Smooth muscle cell (in vitro differentiated cells): Measurements from ENCODE around the gene F2. TPM values are rescaled to one million over a fixed set of nuclear protein-coding genes. Genes with fewer than 3 reads are reported as not detected.
"Not testable (repeated sequence)": the region's sequence is repeated elsewhere in the genome, so short reads cannot be mapped to it uniquely, and the experiment has no call there.

Experiments
- DNase-seq: peaks from one replicate; lab custom pipeline; 2025; ENCODE audit not compliant: unreplicated experiment; lab: John Stamatoyannopoulos, UW
- H2AFZ ChIP-seq: fragments of 200-600 bp; sonication (generic); 2 replicates; pipeline ENCODE4 v1.6.0; 2016; ENCODE audit warnings: antibody characterized with exemption, low read depth, mild to moderate bottlenecking
- H3F3A ChIP-seq: fragments of 200-600 bp; sonication (generic); 2 replicates; pipeline ENCODE4 v1.6.0; 2017; ENCODE audit warnings: antibody characterized with exemption, low read depth
- H3K27ac ChIP-seq: fragments of 200-600 bp; sonication (generic); 2 replicates; pipeline ENCODE4 v1.5.1; 2016; ENCODE audit warnings: low read depth, mild to moderate bottlenecking
- H3K27me3 ChIP-seq: fragments of 200-600 bp; sonication (generic); 2 replicates; pipeline ENCODE4 v1.6.1; 2016; ENCODE audit warnings: low read depth, mild to moderate bottlenecking
- H3K36me3 ChIP-seq: fragments of 200-600 bp; sonication (generic); 2 replicates; pipeline ENCODE4 v1.5.1; 2016; ENCODE audit warnings: low read depth
- H3K4me1 ChIP-seq: fragments of 200-600 bp; sonication (generic); 2 replicates; pipeline ENCODE4 v1.5.1; 2016; ENCODE audit warnings: low read depth
- H3K4me2 ChIP-seq: fragments of 200-600 bp; sonication (generic); 2 replicates; pipeline ENCODE4 v1.6.0; 2016; ENCODE audit warnings: mild to moderate bottlenecking
- H3K4me3 ChIP-seq: fragments of 200-600 bp; sonication (generic); 2 replicates; pipeline ENCODE4 v1.5.1; 2016; ENCODE audit warnings: mild to moderate bottlenecking
- H3K79me2 ChIP-seq: fragments of 200-600 bp; sonication (generic); 2 replicates; pipeline ENCODE4 v1.6.0; 2016; ENCODE audit warnings: low read depth, mild to moderate bottlenecking
- H3K9ac ChIP-seq: fragments of 200-600 bp; sonication (generic); 2 replicates; pipeline ENCODE4 v1.6.0; 2016; ENCODE audit warnings: low read depth
- H3K9me3 ChIP-seq: fragments of 200-600 bp; sonication (generic); replicated peaks from 2 replicates; pipeline ENCODE4 v1.5.1; 2016; ENCODE audit warnings: low read depth
- H4K20me1 ChIP-seq: fragments of 200-600 bp; sonication (generic); 2 replicates; pipeline ENCODE4 v1.6.0; 2016; ENCODE audit warnings: low read depth
- CTCF ChIP-seq: fragments of 200-600 bp; sonication (generic); IDR thresholded peaks from 2 replicates; pipeline ENCODE4 v1.5.1; 2017; ENCODE audit warnings: borderline replicate concordance, mild to moderate bottlenecking, antibody characterized with exemption; ENCODE audit not compliant: insufficient read depth, poor library complexity, severe bottlenecking
- WGBS: methylation state at CpG from one replicate; pipeline ENCODE4 v1.1.7; 2016; ENCODE audit warnings: low lambda C conversion rate; 5-methylcytosine and 5-hydroxymethylcytosine counted together
- polyA plus RNA-seq: library from polyadenylated mRNA; unstranded; fragments of >200 nt; fragmentation: Nextera tagmentation; extraction: Ambion mirVana; gene quantifications from 2 replicates; pipeline ENCODE4 v1.2.1, GENCODE V29; 2016
- total RNA-seq: library from RNA; depleted of rRNA; stranded (reverse); fragments of >200 nt; gene quantifications from 2 replicates; pipeline ENCODE4 v1.2.3, GENCODE V29; 2014

Gene F2
- total and polyA plus RNA-seq, 2 experiments from 2014 or later, result 0.21 to 0.27 TPM

GRCh38 chr11:46701078-46701654, 17.8 kb upstream of the F2 start:
- Histone ChIP-seq H3K9me3 (no peaks in the 10 kb centered on the region), H2AFZ (peak overlapping the region; percentile 96), H3K4me3 (peak overlapping the region; percentile 73), H3K9ac (peak overlapping the region; percentile 92), H3K36me3 (peaks cover 6% of the 10 kb centered on the region), H3F3A (peaks cover 8% of the 10 kb centered on the region), H3K27ac (peak overlapping the region; percentile 96), H4K20me1 (peaks cover 10% of the 10 kb centered on the region), H3K27me3 (no peaks in the 10 kb centered on the region), H3K79me2 (peaks cover 41% of the 10 kb centered on the region), H3K4me1 (peaks cover 8% of the 10 kb centered on the region), H3K4me2 (peak overlapping the region; percentile 100)
- WGBS, result 2% methylated on average over 27 of the region's 29 CpGs
- no peak for TF ChIP-seq CTCF
- DNase-seq, result no peak

GRCh38 chr11:46705070-46705688, 13.8 kb upstream of the F2 start:
- no peak overlapping the region for H3K27ac ChIP-seq
- peaks cover 21% of the 10 kb centered on the region for H3K79me2 ChIP-seq
- H3K36me3 ChIP-seq, result peaks cover 6% of the 10 kb centered on the region
- no peak for TF ChIP-seq CTCF
- no peaks in the 10 kb centered on the region for H4K20me1 ChIP-seq
- H3K9ac ChIP-seq, result no peak overlapping the region
- DNase-seq, result no peak
- H3K27me3 ChIP-seq, result no peaks in the 10 kb centered on the region
- 98% methylated on average over 28 of the region's 31 CpGs for WGBS
- no peaks in the 10 kb centered on the region for H3K9me3 ChIP-seq
- H3F3A ChIP-seq, result peaks cover 2% of the 10 kb centered on the region
- no peak overlapping the region for H3K4me3 ChIP-seq
- H3K4me2 ChIP-seq, result no peak overlapping the region
- no peak overlapping the region for H2AFZ ChIP-seq
- H3K4me1 ChIP-seq, result no peaks in the 10 kb centered on the region

GRCh38 chr11:46706886-46707285, 12.1 kb upstream of the F2 start:
- no peak overlapping the region for H3K27ac ChIP-seq
- no peaks in the 10 kb centered on the region for H3F3A ChIP-seq
- peaks cover 11% of the 10 kb centered on the region for H3K79me2 ChIP-seq
- no peak overlapping the region for H3K4me3 ChIP-seq
- no peak overlapping the region for H3K4me2 ChIP-seq
- H3K4me1 ChIP-seq, result no peaks in the 10 kb centered on the region
- H3K36me3 ChIP-seq, result peaks cover 6% of the 10 kb centered on the region
- 96% methylated on average over 7 of the region's 7 CpGs for WGBS
- no peak overlapping the region for H3K9ac ChIP-seq
- H4K20me1 ChIP-seq, result no peaks in the 10 kb centered on the region
- DNase-seq, result no peak
- H2AFZ ChIP-seq, result no peak overlapping the region
- H3K27me3 ChIP-seq, result no peaks in the 10 kb centered on the region
- H3K9me3 ChIP-seq, result no peaks in the 10 kb centered on the region
- TF ChIP-seq CTCF, result no peak

GRCh38 chr11:46709351-46709750, 9.7 kb upstream of the F2 start:
- not testable (repeated sequence) for H3K4me2 ChIP-seq, H3K79me2 ChIP-seq, H3K36me3 ChIP-seq, H3K27me3 ChIP-seq, H3F3A ChIP-seq, DNase-seq, H3K9me3 ChIP-seq, H2AFZ ChIP-seq, H4K20me1 ChIP-seq, H3K27ac ChIP-seq, H3K4me1 ChIP-seq, H3K9ac ChIP-seq, H3K4me3 ChIP-seq
- 86% methylated on average over 9 of the region's 9 CpGs for WGBS
